Measurements from ENCODE around the gene NCOA7.

Gene NCOA7

DNA sequence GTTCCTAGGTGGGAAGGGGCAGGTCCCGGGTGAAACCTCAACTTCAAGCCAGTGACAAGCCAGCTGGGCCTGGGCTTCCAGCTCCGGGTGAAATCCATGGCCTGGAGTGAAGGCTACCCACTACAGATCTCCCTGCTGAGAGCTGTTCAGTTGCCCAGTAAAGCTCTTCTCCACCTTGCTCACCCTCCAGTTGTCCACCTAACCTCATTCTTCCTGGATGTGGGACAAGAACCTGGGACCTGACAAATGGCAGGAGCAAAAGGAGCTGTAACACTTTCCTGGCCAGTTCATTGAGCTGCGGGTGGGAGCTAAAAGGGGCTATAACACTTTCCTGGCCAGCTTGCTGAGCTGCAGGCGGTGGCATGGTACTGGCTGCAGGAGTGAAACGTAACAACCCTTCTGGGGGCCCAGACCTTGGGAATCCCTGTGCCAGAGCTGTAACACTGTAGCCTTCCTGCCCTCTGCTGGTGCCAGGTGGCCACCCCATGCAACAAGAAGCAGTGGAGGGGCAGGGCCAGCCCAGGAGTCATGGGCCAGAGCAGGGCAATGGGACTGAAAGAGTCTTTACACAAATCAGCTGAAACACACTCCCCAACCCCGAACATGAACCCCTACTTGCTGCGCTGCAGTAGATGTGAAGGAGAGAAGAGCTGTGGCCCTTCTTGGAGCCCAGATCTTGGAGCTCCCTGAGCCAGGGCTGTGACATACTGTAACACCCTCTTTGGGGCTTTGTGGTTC is 162.2 kb downstream of the NCOA7 start:
- Histone ChIP-seq H3K27me3 (ENCODE audit: control insufficient read depth, low read length) (no peaks in the 10 kb centered on the region), H3K27ac (ENCODE audit: low read depth, low read length) (no peak overlapping the region), H3K4me1 (ENCODE audit: control insufficient read depth, low read length) (peaks cover 15% of the 10 kb centered on the region), H3K79me2 (ENCODE audit: control insufficient read depth, low read length) (peaks cover 12% of the 10 kb centered on the region), H3K36me3 (ENCODE audit: control insufficient read depth, low read length) (peaks cover 3% of the 10 kb centered on the region; the same call in 1 of the 2 replicates), H3F3A (ENCODE audit: control insufficient read depth, insufficient read depth) (no peaks in the 10 kb centered on the region), H3K9me3 (ENCODE audit: control insufficient read depth, insufficient read depth, low read length) (no peaks in the 10 kb centered on the region), H3K9me2 (replicated peaks; ENCODE audit: control insufficient read depth, low read length) (no peaks in the 10 kb centered on the region), H3K4me3 (ENCODE audit: low read length) (no peak overlapping the region), H3K4me2 (ENCODE audit: low read length) (peak overlapping the region; percentile 13; the same call in 1 of the 2 replicates), H4K20me1 (ENCODE audit: control insufficient read depth, insufficient read depth, low read depth, low read length) (no peaks in the 10 kb centered on the region)
- TF ChIP-seq, protein P1, sequence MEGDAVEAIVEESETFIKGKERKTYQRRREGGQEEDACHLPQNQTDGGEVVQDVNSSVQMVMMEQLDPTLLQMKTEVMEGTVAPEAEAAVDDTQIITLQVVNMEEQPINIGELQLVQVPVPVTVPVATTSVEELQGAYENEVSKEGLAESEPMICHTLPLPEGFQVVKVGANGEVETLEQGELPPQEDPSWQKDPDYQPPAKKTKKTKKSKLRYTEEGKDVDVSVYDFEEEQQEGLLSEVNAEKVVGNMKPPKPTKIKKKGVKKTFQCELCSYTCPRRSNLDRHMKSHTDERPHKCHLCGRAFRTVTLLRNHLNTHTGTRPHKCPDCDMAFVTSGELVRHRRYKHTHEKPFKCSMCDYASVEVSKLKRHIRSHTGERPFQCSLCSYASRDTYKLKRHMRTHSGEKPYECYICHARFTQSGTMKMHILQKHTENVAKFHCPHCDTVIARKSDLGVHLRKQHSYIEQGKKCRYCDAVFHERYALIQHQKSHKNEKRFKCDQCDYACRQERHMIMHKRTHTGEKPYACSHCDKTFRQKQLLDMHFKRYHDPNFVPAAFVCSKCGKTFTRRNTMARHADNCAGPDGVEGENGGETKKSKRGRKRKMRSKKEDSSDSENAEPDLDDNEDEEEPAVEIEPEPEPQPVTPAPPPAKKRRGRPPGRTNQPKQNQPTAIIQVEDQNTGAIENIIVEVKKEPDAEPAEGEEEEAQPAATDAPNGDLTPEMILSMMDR (IDR thresholded peaks at IDR 0.05; ENCODE audit: low read depth, low read length, poor library complexity, severe bottlenecking), result peak; percentile 26
- TF ChIP-seq EZH2phosphoT487 (IDR thresholded peaks at IDR 0.05; ENCODE audit: borderline replicate concordance, low read length), result no peak

DNA sequence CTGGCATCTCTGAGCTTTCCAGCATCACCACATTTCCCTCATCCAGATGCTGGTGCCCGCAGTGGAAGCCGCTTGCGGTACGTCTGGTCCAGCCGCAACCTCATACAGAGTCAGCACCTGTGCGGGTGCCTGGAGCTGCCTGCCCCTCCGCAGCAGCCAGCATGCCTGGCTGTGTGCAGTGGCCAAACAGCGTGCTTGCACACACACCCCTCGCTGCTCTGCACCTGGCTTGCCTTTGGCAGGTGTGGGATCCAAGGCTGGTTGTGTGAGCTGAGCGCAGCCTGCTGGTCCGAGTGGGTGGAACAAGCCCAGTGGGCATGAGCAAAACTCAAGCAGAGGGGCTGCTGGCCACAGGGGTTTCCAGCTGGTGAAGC is 162.7 kb downstream of the NCOA7 start:
- Histone ChIP-seq H3F3A (ENCODE audit: control insufficient read depth, insufficient read depth) (no peaks in the 10 kb centered on the region), H3K9me3 (ENCODE audit: control insufficient read depth, insufficient read depth, low read length) (no peaks in the 10 kb centered on the region), H3K79me2 (ENCODE audit: control insufficient read depth, low read length) (peaks cover 18% of the 10 kb centered on the region), H3K9me2 (replicated peaks; ENCODE audit: control insufficient read depth, low read length) (no peaks in the 10 kb centered on the region), H3K4me3 (ENCODE audit: low read length) (no peak overlapping the region), H4K20me1 (ENCODE audit: control insufficient read depth, insufficient read depth, low read depth, low read length) (no peaks in the 10 kb centered on the region), H3K27me3 (ENCODE audit: control insufficient read depth, low read length) (no peaks in the 10 kb centered on the region), H3K4me2 (ENCODE audit: low read length) (peak overlapping the region; percentile 13; the same call in 1 of the 2 replicates), H3K27ac (ENCODE audit: low read depth, low read length) (no peak overlapping the region), H3K4me1 (ENCODE audit: control insufficient read depth, low read length) (peaks cover 21% of the 10 kb centered on the region), H3K36me3 (ENCODE audit: control insufficient read depth, low read length) (peaks cover 8% of the 10 kb centered on the region)
- TF ChIP-seq, protein P1 (IDR thresholded peaks at IDR 0.05; ENCODE audit: low read depth, low read length, poor library complexity, severe bottlenecking), result no peak
- TF ChIP-seq EZH2phosphoT487 (IDR thresholded peaks at IDR 0.05; ENCODE audit: borderline replicate concordance, low read length), result no peak

DNA sequence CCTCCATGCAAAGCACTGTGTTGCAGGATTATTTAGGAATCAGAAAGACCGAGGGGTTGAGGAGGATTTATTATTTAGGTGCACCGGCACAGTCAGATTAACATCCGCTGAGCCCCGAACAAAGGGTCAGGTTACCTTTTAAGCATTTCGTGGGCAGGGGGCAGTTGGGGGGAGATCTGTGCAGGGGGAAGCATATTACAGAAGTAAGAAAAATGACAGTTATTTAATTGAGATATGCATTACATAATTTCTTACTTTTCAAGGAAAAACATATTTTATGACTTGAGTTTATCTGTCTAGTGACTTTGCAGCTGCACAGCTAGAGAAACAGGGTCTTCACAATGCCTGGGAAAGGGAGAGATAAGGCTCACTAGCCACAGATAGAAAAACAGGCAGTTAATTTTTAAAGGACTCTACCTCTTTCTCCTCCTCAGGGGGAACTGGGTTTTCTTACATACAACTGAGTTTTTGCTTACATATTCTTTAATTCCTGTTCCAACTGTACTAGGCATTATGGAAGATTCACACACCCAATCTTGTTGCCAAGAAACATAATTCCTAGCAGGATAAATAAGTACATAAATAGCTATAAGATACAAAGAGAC is 164.1 kb downstream of the NCOA7 start:
- H3F3A ChIP-seq (ENCODE audit: control insufficient read depth, insufficient read depth), result no peaks in the 10 kb centered on the region
- no peak for TF ChIP-seq EZH2phosphoT487 (IDR thresholded peaks at IDR 0.05; ENCODE audit: borderline replicate concordance, low read length)
- TF ChIP-seq, protein P1 (IDR thresholded peaks at IDR 0.05; ENCODE audit: low read depth, low read length, poor library complexity, severe bottlenecking), result no peak
- H3K4me2 ChIP-seq (ENCODE audit: low read length), result no peak overlapping the region
- H4K20me1 ChIP-seq (ENCODE audit: control insufficient read depth, insufficient read depth, low read depth, low read length), result no peaks in the 10 kb centered on the region
- H3K4me3 ChIP-seq (ENCODE audit: low read length), result no peak overlapping the region
- no peaks in the 10 kb centered on the region for H3K9me2 ChIP-seq (replicated peaks; ENCODE audit: control insufficient read depth, low read length)
- H3K36me3 ChIP-seq (ENCODE audit: control insufficient read depth, low read length), result peaks cover 16% of the 10 kb centered on the region
- peaks cover 31% of the 10 kb centered on the region for H3K79me2 ChIP-seq (ENCODE audit: control insufficient read depth, low read length)
- H3K27me3 ChIP-seq (ENCODE audit: control insufficient read depth, low read length), result no peaks in the 10 kb centered on the region
- peaks cover 33% of the 10 kb centered on the region for H3K4me1 ChIP-seq (ENCODE audit: control insufficient read depth, low read length)
- H3K27ac ChIP-seq (ENCODE audit: low read depth, low read length), result no peak overlapping the region
- no peaks in the 10 kb centered on the region for H3K9me3 ChIP-seq (ENCODE audit: control insufficient read depth, insufficient read depth, low read length)
